Epidermal melanocyte (primary cell): Measurements from ENCODE around the gene MRPL49.
"Not testable (repeated sequence)": the region's sequence is repeated elsewhere in the genome, so short reads cannot be mapped to it uniquely, and the experiment has no call there.

Source experiments
- DNase-seq: peaks from one replicate; pipeline ENCODE4 v3.0.0; 2011; ENCODE audit warnings: low spot score; ENCODE audit not compliant: insufficient read length

Gene MRPL49

GRCh38 chr11:65117206-65118096 is 4.7 kb upstream of the MRPL49 start, which contains the start of gene ZNHIT2:
ZNHIT2 (minus strand) TSS chr11:65117701; CDS start chr11:65117653, 48 bp downstream.
- DNase-seq, result peak; percentile 93

GRCh38 chr11:65118097-65118837 is 3.9 kb upstream of the MRPL49 start:
- DNase-seq, result no peak

- DNase-seq, result not testable (repeated sequence)
Measured at GRCh38 chr11:65118891-65119669, 3.0 kb upstream of the MRPL49 start.

GRCh38 chr11:65119670-65119995 is 2.5 kb upstream of the MRPL49 start:
- DNase-seq, result no peak

GRCh38 chr11:65120831-65121230 is 1.3 kb upstream of the MRPL49 start:
- DNase-seq, result no peak

- no peak for DNase-seq
Measured at GRCh38 chr11:65121447-65121864, 665 bp upstream of the MRPL49 start.

- no peak for DNase-seq
Measured at GRCh38 chr11:65124480-65125196, 2.5 kb downstream of the MRPL49 start.

GRCh38 chr11:65125197-65126056 is 3.3 kb downstream of the MRPL49 start:
- no peak for DNase-seq

GRCh38 chr11:65126624-65127274 is 4.6 kb downstream of the MRPL49 start:
- no peak for DNase-seq

GRCh38 chr11:65127473-65128181 is 5.5 kb downstream of the MRPL49 start:
- no peak for DNase-seq

GRCh38 chr11:65128182-65129145 is 6.3 kb downstream of the MRPL49 start:
- DNase-seq, result no peak

- no peak for DNase-seq
Measured at GRCh38 chr11:65129649-65130441, 7.7 kb downstream of the MRPL49 start.

GRCh38 chr11:65130631-65131416 is 8.7 kb downstream of the MRPL49 start:
- no peak for DNase-seq

GRCh38 chr11:65131417-65131776 is 9.3 kb downstream of the MRPL49 start:
- DNase-seq, result no peak

GRCh38 chr11:65131895-65132237 is 9.7 kb downstream of the MRPL49 start:
- no peak for DNase-seq

- DNase-seq, result no peak
Measured at GRCh38 chr11:65132238-65132987, 10.3 kb downstream of the MRPL49 start.
